K562 (cell line): ENCODE results near the gene ATF4. TPM values are rescaled to one million over a fixed set of nuclear protein-coding genes. Genes with fewer than 3 reads are reported as not detected.

ENCODE experiments used
- BRD4 ChIP-seq: fragments of 200-600 bp; sonication (generic); IDR thresholded peaks from 2 replicates; pipeline ENCODE4 v1.6.1; 2017; ENCODE audit warnings: inconsistent platforms
- CHD2 ChIP-seq: IDR thresholded peaks from 2 replicates; pipeline ENCODE4 v1.6.1; 2011; ENCODE audit warnings: low read depth, low read length
- CLOCK ChIP-seq: fragments of 250-450 bp; sonication (Bioruptor Pico); IDR thresholded peaks from 2 replicates; pipeline ENCODE4 v1.4.0; 2020; ENCODE audit warnings: mild to moderate bottlenecking, moderate library complexity, borderline replicate concordance
- FOXA1 ChIP-seq: fragments of 450-650 bp; IDR thresholded peaks from 2 replicates; pipeline ENCODE4 v1.6.1; 2016; ENCODE audit warnings: mild to moderate bottlenecking, borderline replicate concordance
- HNRNPUL1 ChIP-seq: fragments of 200-400 bp; formaldehyde crosslinking; IDR thresholded peaks from 2 replicates; pipeline ENCODE4 v1.6.1; 2017; ENCODE audit warnings: low read length
- MAZ ChIP-seq, 2 experiments: fragments of 450-650 bp in 1 of 2; sonication (generic) in 1 of 2; formaldehyde crosslinking; IDR thresholded peaks in 1 of 2; conservative IDR thresholded peaks in 1 of 2; 2 replicates each; pipeline versions ENCODE4 v1.4.0 to v1.5.0; 2020; ENCODE audit warnings: mild to moderate bottlenecking in 1 of 2, missing genetic modification reagents in 1 of 2
- XRCC4 ChIP-seq: IDR thresholded peaks from one replicate; pipeline ENCODE4 v1.6.1; 2011; ENCODE audit not compliant: insufficient read depth, insufficient read length; ENCODE audit errors: extremely low read depth
- ZNF212 ChIP-seq: fragments of 450-650 bp; formaldehyde crosslinking; IDR thresholded peaks from 2 replicates; pipeline ENCODE4 v1.4.0; 2020; ENCODE audit warnings: mild to moderate bottlenecking
- polyA plus RNA-seq, 8 experiments: library from polyadenylated mRNA; depleted of rRNA in 4 of 8; stranded (reverse) in 5 of 8; unstranded in 3 of 8; fragments of >200 nt; fragmentation: Nextera tagmentation in 2 of 8; fragmentation: Illumina TruSeq in 1 of 8; extraction: Ambion mirVana in 2 of 8; extraction: Trizol in 1 of 8; gene quantifications; 2 replicates each; pipeline versions ENCODE4 v1.2.1 to v1.2.3, GENCODE V29; 2011 to 2014; ENCODE audit warnings: inconsistent platforms in 1 of 8, missing spikeins in 1 of 8
- total RNA-seq, 7 experiments: library from RNA; depleted of rRNA in 6 of 7; stranded (reverse); fragments of >200 nt in 6 of 7; fragmentation: Illumina TruSeq in 2 of 7; extraction: Trizol in 2 of 7; gene quantifications; 2 replicates each; pipeline versions ENCODE4 v1.2.1 to v1.2.3, GENCODE V29; 2011 to 2021; ENCODE audit warnings: low replicate concordance in 1 of 7
- TF ChIP-seq, protein P1 (sequence below), 2 experiments: fragments of 450-650 bp; IDR thresholded peaks; 2 replicates each; pipeline ENCODE4 v1.6.1; 2016; ENCODE audit warnings: mild to moderate bottlenecking in 2 of 2, borderline replicate concordance in 1 of 2, low read depth in 1 of 2, moderate library complexity in 1 of 2
- TF ChIP-seq, protein P2 (sequence below): fragments of 450-650 bp; formaldehyde crosslinking; IDR thresholded peaks from 2 replicates; pipeline ENCODE4 v1.4.0; 2020; ENCODE audit warnings: mild to moderate bottlenecking, mixed read lengths
- TF ChIP-seq, protein P3 (sequence below): sonication (generic); formaldehyde crosslinking; IDR thresholded peaks from 2 replicates; pipeline ENCODE4 v1.8.0; 2022; ENCODE audit warnings: missing genetic modification reagents, mild to moderate bottlenecking, moderate library complexity, borderline replicate concordance

ATF4 gene
- total and polyA plus RNA-seq, 9 of the 15 experiments (the other 6 are each of a cell fraction or from before 2014, with no cell fraction given): 93.1 to 723 (median 355) TPM

- TF ChIP-seq, protein P1, sequence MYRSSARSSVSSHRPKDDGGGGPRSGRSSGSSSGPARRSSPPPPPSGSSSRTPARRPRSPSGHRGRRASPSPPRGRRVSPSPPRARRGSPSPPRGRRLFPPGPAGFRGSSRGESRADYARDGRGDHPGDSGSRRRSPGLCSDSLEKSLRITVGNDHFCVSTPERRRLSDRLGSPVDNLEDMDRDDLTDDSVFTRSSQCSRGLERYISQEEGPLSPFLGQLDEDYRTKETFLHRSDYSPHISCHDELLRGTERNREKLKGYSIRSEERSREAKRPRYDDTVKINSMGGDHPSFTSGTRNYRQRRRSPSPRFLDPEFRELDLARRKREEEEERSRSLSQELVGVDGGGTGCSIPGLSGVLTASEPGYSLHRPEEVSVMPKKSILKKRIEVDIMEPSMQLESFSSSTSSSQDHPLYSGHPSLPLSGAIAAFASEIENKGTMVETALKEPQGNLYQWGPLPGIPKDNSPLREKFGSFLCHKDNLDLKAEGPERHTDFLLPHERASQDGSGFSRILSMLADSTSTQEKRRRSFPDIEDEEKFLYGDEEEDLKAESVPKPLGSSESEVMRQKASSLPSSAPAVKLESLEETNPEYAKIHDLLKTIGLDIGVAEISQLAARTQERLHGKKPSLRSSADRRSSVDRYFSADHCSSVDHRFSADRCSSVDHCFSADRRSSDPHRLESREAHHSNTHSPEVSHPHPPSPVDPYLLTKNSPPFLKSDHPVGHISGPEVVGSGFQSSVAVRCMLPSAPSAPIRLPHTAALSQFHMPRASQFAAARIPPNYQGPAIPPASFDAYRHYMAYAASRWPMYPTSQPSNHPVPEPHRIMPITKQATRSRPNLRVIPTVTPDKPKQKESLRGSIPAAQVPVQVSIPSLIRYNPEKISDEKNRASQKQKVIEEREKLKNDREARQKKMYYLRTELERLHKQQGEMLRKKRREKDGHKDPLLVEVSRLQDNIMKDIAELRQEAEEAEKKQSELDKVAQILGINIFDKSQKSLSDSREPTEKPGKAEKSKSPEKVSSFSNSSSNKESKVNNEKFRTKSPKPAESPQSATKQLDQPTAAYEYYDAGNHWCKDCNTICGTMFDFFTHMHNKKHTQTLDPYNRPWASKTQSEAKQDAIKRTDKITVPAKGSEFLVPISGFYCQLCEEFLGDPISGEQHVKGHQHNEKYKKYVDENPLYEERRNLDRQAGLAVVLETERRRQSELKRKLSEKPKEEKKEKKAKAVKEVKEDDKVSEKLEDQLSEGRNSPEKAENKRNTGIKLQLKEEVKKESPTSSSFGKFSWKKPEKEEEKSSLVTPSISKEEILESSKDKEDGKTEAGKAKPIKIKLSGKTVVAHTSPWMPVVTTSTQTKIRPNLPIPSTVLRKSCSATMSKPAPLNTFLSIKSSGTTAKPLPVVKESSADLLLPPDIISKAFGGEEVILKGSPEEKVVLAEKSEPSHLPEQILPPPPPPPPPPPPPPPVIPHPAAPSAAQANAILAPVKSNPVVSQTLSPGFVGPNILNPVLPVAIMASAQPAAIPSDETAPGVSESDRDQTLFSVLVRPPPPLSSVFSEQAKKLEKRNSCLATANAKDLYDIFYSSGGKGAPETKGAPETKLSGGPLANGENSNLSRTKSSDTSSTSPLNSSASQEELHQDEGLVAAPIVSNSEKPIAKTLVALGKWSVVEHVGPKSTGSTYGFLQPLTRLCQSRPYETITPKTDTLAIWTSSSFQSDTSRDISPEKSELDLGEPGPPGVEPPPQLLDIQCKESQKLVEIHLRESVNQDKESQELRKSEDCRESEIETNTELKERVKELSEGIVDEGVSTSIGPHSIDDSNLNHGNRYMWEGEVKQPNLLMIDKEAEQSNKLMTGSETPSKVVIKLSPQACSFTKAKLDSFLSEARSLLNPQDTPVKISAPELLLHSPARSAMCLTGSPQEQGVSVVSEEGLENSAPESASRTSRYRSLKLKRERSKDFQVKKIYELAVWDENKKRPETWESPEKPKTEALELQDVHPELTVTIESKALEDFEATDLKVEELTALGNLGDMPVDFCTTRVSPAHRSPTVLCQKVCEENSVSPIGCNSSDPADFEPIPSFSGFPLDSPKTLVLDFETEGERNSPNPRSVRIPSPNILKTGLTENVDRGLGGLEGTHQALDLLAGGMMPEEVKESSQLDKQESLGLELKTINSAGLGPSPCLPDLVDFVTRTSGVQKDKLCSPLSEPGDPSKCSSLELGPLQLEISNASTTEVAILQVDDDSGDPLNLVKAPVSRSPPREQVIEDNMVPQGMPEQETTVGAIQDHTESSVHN (IDR thresholded peaks at IDR 0.05; ENCODE audit: borderline replicate concordance in 1 of 2, low read depth in 1 of 2): no peak
- TF ChIP-seq, protein P2, sequence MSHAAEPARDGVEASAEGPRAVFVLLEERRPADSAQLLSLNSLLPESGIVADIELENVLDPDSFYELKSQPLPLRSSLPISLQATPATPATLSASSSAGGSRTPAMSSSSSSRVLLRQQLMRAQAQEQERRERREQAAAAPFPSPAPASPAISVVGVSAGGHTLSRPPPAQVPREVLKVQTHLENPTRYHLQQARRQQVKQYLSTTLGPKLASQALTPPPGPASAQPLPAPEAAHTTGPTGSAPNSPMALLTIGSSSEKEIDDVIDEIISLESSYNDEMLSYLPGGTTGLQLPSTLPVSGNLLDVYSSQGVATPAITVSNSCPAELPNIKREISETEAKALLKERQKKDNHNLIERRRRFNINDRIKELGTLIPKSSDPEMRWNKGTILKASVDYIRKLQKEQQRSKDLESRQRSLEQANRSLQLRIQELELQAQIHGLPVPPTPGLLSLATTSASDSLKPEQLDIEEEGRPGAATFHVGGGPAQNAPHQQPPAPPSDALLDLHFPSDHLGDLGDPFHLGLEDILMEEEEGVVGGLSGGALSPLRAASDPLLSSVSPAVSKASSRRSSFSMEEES: no peak
- TF ChIP-seq CHD2 (no peak), FOXA1 (no peak), MAZ (CRISPR knock-in tag; conservative IDR thresholded peaks at IDR 0.05 in 1 of 2, IDR thresholded peaks at IDR 0.05 in 1 of 2) (peak; percentile 62 to 68; a peak in 3 of 4 replicates), CLOCK (CRISPR knock-in tag) (no peak), HNRNPUL1 (no peak), ZNF212 (CRISPR knock-in tag) (no peak), BRD4 (no peak), XRCC4 (no peak)
- TF ChIP-seq, protein P3, sequence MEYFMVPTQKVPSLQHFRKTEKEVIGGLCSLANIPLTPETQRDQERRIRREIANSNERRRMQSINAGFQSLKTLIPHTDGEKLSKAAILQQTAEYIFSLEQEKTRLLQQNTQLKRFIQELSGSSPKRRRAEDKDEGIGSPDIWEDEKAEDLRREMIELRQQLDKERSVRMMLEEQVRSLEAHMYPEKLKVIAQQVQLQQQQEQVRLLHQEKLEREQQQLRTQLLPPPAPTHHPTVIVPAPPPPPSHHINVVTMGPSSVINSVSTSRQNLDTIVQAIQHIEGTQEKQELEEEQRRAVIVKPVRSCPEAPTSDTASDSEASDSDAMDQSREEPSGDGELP (CRISPR knock-in tag): peak; percentile 79
Measured at GRCh38 chr22:39532215-39533073, 12.1 kb downstream of the ATF4 start, which contains the start of gene RPS19BP1 (continued).
